NCI-H345 treated with DMSO at 0.1 percent for 48 hours (cell line): ENCODE results near the gene RANBP9.

ENCODE experiments used
- DNase-seq: peaks from one replicate; lab custom pipeline; 2025; ENCODE audit not compliant: unreplicated experiment; lab: John Stamatoyannopoulos, UW

Gene RANBP9

GRCh38 chr6:13655700-13656099 is 55.9 kb downstream of the RANBP9 start:
- no peak for DNase-seq

- no peak for DNase-seq
Measured at GRCh38 chr6:13654496-13654895, 57.1 kb downstream of the RANBP9 start.

GRCh38 chr6:13653296-13653695 is 58.3 kb downstream of the RANBP9 start:
- no peak for DNase-seq

GRCh38 chr6:13649393-13649792 is 62.2 kb downstream of the RANBP9 start:
- no peak for DNase-seq

- no peak for DNase-seq
Measured at GRCh38 chr6:13648850-13649249, 62.8 kb downstream of the RANBP9 start.

GRCh38 chr6:13643125-13643524 is 68.5 kb downstream of the RANBP9 start:
- no peak for DNase-seq

- no peak for DNase-seq
Measured at GRCh38 chr6:13641315-13641714, 70.3 kb downstream of the RANBP9 start.

GRCh38 chr6:13638626-13639025 is 73.0 kb downstream of the RANBP9 start:
- no peak for DNase-seq

- DNase-seq: no peak
Measured at GRCh38 chr6:13638014-13638413, 73.6 kb downstream of the RANBP9 start.

GRCh38 chr6:13635948-13636658 is 75.5 kb downstream of the RANBP9 start:
- DNase-seq: no peak

GRCh38 chr6:13633343-13633742 is 78.3 kb downstream of the RANBP9 start:
- no peak for DNase-seq

GRCh38 chr6:13630499-13630898 is 81.1 kb downstream of the RANBP9 start:
- no peak for DNase-seq

GRCh38 chr6:13629459-13630116 is 82.0 kb downstream of the RANBP9 start:
- no peak for DNase-seq

GRCh38 chr6:13624871-13625288 is 86.8 kb downstream of the RANBP9 start:
- DNase-seq: no peak

GRCh38 chr6:13617066-13617465 is 94.6 kb downstream of the RANBP9 start:
- no peak for DNase-seq

GRCh38 chr6:13615792-13616120 is 95.9 kb downstream of the RANBP9 start:
- no peak for DNase-seq

GRCh38 chr6:13614926-13615791 is 96.5 kb downstream of the RANBP9 start, which contains the start of gene NOL7:
NOL7 (plus strand) TSS chr6:13615335; CDS start chr6:13615359, 24 bp downstream.
- DNase-seq: peak; percentile 17

- no peak for DNase-seq
Measured at GRCh38 chr6:13614126-13614925, 97.3 kb downstream of the RANBP9 start.

- DNase-seq: no peak
Measured at GRCh38 chr6:13613029-13613594, 98.5 kb downstream of the RANBP9 start.

GRCh38 chr6:13611715-13612114 is 99.9 kb downstream of the RANBP9 start:
- no peak for DNase-seq

- DNase-seq: no peak
Measured at GRCh38 chr6:13605634-13606033, 106.0 kb downstream of the RANBP9 start.
